HCT116 (cell line): ENCODE data around the gene CCR7. TPM values are rescaled to one million over a fixed set of nuclear protein-coding genes. Genes with fewer than 3 reads are reported as not detected.

ENCODE experiments used
- ATAC-seq: fragments of 200-7000 bp; cut with Tn5 transposase; 2 replicates; pipeline ENCODE4 v1.9.1; 2020; ENCODE audit warnings: mild to moderate bottlenecking, moderate library complexity
- BruUV-seq: library from RNA; stranded (reverse); fragments of 400-500 nt; replicated peaks from 2 replicates; lab custom pipeline; 2021; lab: Mats Ljungman, UMichigan
- CTCF ChIA-PET: fragments of 300-600 bp; sonication (Branson Sonifier 250); formaldehyde crosslinking; loops from one replicate; lab custom pipeline; 2021; ENCODE audit warnings: antibody characterized with exemption; lab: Charles Lee
- POLR2A ChIA-PET: fragments of 300-600, 350-600 bp; sonication (Branson Sonifier 250); formaldehyde crosslinking; loops from one replicate; lab custom pipeline; 2021; ENCODE audit warnings: antibody characterized with exemption; lab: Charles Lee
- RAD21 ChIA-PET, 2 experiments: fragments of 300-600 bp; sonication (Branson Sonifier 250); formaldehyde crosslinking; loops; one replicate each; lab custom pipeline; 2023; ENCODE audit warnings: low total read pairs in 2 of 2; ENCODE audit not compliant: uncharacterized antibody in 2 of 2, unreplicated experiment in 2 of 2, low non-redundant PET in 1 of 2; lab: Charles Lee
- DNase-seq: peaks from one replicate; pipeline ENCODE4 v3.0.0-alpha.2; 2010; ENCODE audit warnings: low read depth, low spot score
- H2AFZ ChIP-seq: fragments of 200-600 bp; shearing (Covaris generic), sonication (generic); 2 replicates; pipeline ENCODE4 v1.6.1; 2017; ENCODE audit warnings: low read depth, mixed run types, mixed read lengths, antibody characterized with exemption, low read length; ENCODE audit not compliant: poor library complexity, severe bottlenecking
- H3K27ac ChIP-seq: 2 replicates; pipeline ENCODE4 v1.5.1; 2012; ENCODE audit warnings: low read depth, low read length
- H3K27me3 ChIP-seq: fragments of 200-600 bp; sonication (generic); 2 replicates; pipeline ENCODE4 v1.6.1; 2016; ENCODE audit warnings: mixed run types, low read length, mixed read lengths; ENCODE audit not compliant: insufficient read depth
- H3K36me3 ChIP-seq, 2 experiments: fragments of 200-500 bp in 1 of 2; fragments of 200-600 bp in 1 of 2; sonication (Bioruptor generic) in 1 of 2; sonication (generic) in 1 of 2; 2 replicates each; pipeline versions ENCODE4 v1.5.1 to v1.6.1; 2014 to 2016; ENCODE audit warnings: low read length in 2 of 2, inconsistent platforms in 1 of 2, mixed read lengths in 1 of 2, mixed run types in 1 of 2; ENCODE audit not compliant: insufficient read depth in 2 of 2, control insufficient read depth in 1 of 2
- H3K4me1 ChIP-seq, 2 experiments: fragments of 200-600 bp in 1 of 2; sonication (generic) in 1 of 2; 2 replicates each; pipeline versions ENCODE4 v1.5.1 to v1.6.1; 2012 to 2017; ENCODE audit warnings: low read length in 2 of 2, inconsistent platforms in 1 of 2, mild to moderate bottlenecking in 1 of 2, mixed read lengths in 1 of 2, mixed run types in 1 of 2, moderate library complexity in 1 of 2; ENCODE audit not compliant: insufficient read depth in 2 of 2, control insufficient read depth in 1 of 2
- H3K4me2 ChIP-seq: fragments of 200-600 bp; sonication (generic); 2 replicates; pipeline ENCODE4 v1.6.1; 2017; ENCODE audit warnings: mixed run types, low read length, mixed read lengths
- H3K4me3 ChIP-seq, 2 experiments: fragments of 200-600 bp in 1 of 2; sonication (generic) in 1 of 2; replicated peaks in 1 of 2; 2 replicates each; pipeline ENCODE4 v1.5.1; 2011 to 2016; ENCODE audit warnings: low read length in 2 of 2, control low read depth in 1 of 2, low read depth in 1 of 2, mild to moderate bottlenecking in 1 of 2, mixed read lengths in 1 of 2, mixed run types in 1 of 2
- H3K79me2 ChIP-seq: fragments of 200-600 bp; sonication (generic); 2 replicates; pipeline ENCODE4 v1.6.1; 2017; ENCODE audit warnings: mild to moderate bottlenecking, mixed run types, low read length, moderate library complexity, mixed read lengths; ENCODE audit not compliant: insufficient read depth
- H3K9ac ChIP-seq: fragments of 200-600 bp; sonication (generic); 2 replicates; pipeline ENCODE4 v1.6.1; 2016; ENCODE audit warnings: low read length, mixed read lengths
- H3K9me2 ChIP-seq: fragments of 200-600 bp; sonication (generic), shearing (Covaris generic); 2 replicates; pipeline ENCODE4 v1.6.1; 2017; ENCODE audit warnings: mixed run types, mild to moderate bottlenecking, moderate library complexity; ENCODE audit not compliant: insufficient read depth
- H3K9me3 ChIP-seq, 2 experiments: fragments of 200-500 bp in 1 of 2; fragments of 200-600 bp in 1 of 2; sonication (Bioruptor generic) in 1 of 2; sonication (generic) in 1 of 2; 2 replicates each; pipeline ENCODE4 v1.6.1; 2014 to 2017; ENCODE audit warnings: low read length in 2 of 2, mixed read lengths in 2 of 2, inconsistent platforms in 1 of 2, low read depth in 1 of 2, mild to moderate bottlenecking in 1 of 2, mixed run types in 1 of 2, moderate library complexity in 1 of 2; ENCODE audit not compliant: control insufficient read depth in 1 of 2, insufficient read depth in 1 of 2
- H4K20me1 ChIP-seq: fragments of 200-600 bp; sonication (generic), shearing (Covaris generic); 2 replicates; pipeline ENCODE4 v1.6.1; 2017; ENCODE audit warnings: mixed run types, mild to moderate bottlenecking, moderate library complexity; ENCODE audit not compliant: insufficient read depth
- CBX3 ChIP-seq: IDR thresholded peaks from 2 replicates; pipeline ENCODE4 v1.6.1; 2012; ENCODE audit warnings: low read depth
- CEBPB ChIP-seq: IDR thresholded peaks from 2 replicates; pipeline ENCODE4 v1.6.1; 2012; ENCODE audit warnings: low read depth
- CTCF ChIP-seq, 3 experiments: fragments of 200-600 bp in 1 of 3; sonication (generic) in 1 of 3; IDR thresholded peaks in 2 of 3; conservative IDR thresholded peaks in 1 of 3; 2 replicates each; pipeline ENCODE4 v1.5.1; 2012 to 2017; ENCODE audit warnings: low read depth in 2 of 3, low read length in 2 of 3, antibody characterized with exemption in 1 of 3, borderline replicate concordance in 1 of 3, control low read depth in 1 of 3, mild to moderate bottlenecking in 1 of 3, mixed read lengths in 1 of 3, mixed run types in 1 of 3, moderate library complexity in 1 of 3; ENCODE audit not compliant: insufficient read depth in 1 of 3
- POLR2AphosphoS5 ChIP-seq: IDR thresholded peaks from 2 replicates; pipeline ENCODE4 v1.6.1; 2011; ENCODE audit warnings: mild to moderate bottlenecking, low read depth, low read length, moderate library complexity
- RAD21 ChIP-seq: IDR thresholded peaks from 2 replicates; pipeline ENCODE4 v1.6.1; 2012; ENCODE audit warnings: low read depth, mild to moderate bottlenecking
- TCF7L2 ChIP-seq: IDR thresholded peaks from 2 replicates; pipeline ENCODE4 v1.7.0; 2011; ENCODE audit warnings: borderline replicate concordance, inconsistent platforms; ENCODE audit not compliant: insufficient read depth, insufficient read length; ENCODE audit errors: extremely low read depth
- intact Hi-C: fragments of 100-400 bp; cut with micrococcal nuclease; formaldehyde crosslinking; loops from 2 replicates; pipeline ENCODE4 v1.10.0; 2022
- total RNA-seq: library from RNA; stranded (reverse); gene quantifications from one replicate; pipeline ENCODE4 v1.2.1, GENCODE V29; 2021; ENCODE audit not compliant: unreplicated experiment
- TF ChIP-seq, protein P1 (sequence below): IDR thresholded peaks from 2 replicates; pipeline ENCODE4 v1.6.1; 2012

The CCR7 gene
- total RNA-seq, 1 experiment from 2014 or later = 0.69 TPM

DNA sequence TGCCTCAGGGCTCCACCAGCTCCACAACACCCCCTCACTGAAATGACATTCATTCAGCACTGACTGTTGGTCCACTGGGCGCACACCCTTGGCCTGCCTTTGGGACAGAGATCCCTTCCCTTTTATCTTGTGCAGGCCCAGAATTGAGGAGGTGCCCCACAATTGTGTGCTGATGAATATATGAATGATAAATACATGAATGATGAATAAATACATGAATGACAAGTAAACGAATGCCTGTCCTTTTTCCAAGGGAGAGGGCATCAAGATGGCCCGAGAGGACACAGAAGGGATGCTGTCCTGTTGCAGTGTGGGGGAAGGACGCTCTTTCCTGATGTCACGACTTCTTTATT lies 5.7 kb downstream of the CCR7 start (continued):
- no peak for TF ChIP-seq TCF7L2
- TF ChIP-seq, protein P1, sequence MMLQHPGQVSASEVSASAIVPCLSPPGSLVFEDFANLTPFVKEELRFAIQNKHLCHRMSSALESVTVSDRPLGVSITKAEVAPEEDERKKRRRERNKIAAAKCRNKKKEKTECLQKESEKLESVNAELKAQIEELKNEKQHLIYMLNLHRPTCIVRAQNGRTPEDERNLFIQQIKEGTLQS = no peak

- no peak overlapping the region for H3K4me2 ChIP-seq
- ATAC-seq = no peak
- no peak for DNase-seq
- H3K9me2 ChIP-seq = no peaks in the 10 kb centered on the region
- ChIA-PET CTCF (interaction anchor here (0.5 to 3.1 kb wide), 8 partner anchors 10 to 353 kb away, joined by 3 to 34 read pairs (median 5); partner anchors contain the start of gene TNS4), POLR2A (no interaction called here), RAD21 (interaction anchor here in 1 of 2 experiments (2.6 kb wide), 1 partner anchor 25 kb away, joined by 14 read pairs; no protein-coding TSS in a partner anchor)
- H4K20me1 ChIP-seq = no peaks in the 10 kb centered on the region
- intact Hi-C loops = no loop called here
- H3K36me3 ChIP-seq = no peaks in the 10 kb centered on the region
- H3K79me2 ChIP-seq = no peaks in the 10 kb centered on the region
- no peak overlapping the region for H2AFZ ChIP-seq
- no peak overlapping the region for H3K27ac ChIP-seq
- BruUV-seq = no TSS peak
- no peak overlapping the region for H3K4me3 ChIP-seq
- no peaks in the 10 kb centered on the region for H3K27me3 ChIP-seq
- peaks cover 10 to 16% of the 10 kb centered on the region in 2 experiments for H3K4me1 ChIP-seq
- no peaks in the 10 kb centered on the region for H3K9me3 ChIP-seq
- no peak for TF ChIP-seq POLR2AphosphoS5
- TF ChIP-seq CEBPB = no peak
- no peak for TF ChIP-seq TCF7L2
- no peak for TF ChIP-seq CTCF (IDR thresholded peaks at IDR 0.05 in 2 of 3, conservative IDR thresholded peaks at IDR 0.05 in 1 of 3; ENCODE audit: borderline replicate concordance in 1 of 3, insufficient read depth in 1 of 3, low read depth in 2 of 3, low read length in 2 of 3)
- no peak for TF ChIP-seq CBX3
- no peak for TF ChIP-seq RAD21
- no peak overlapping the region for H3K9ac ChIP-seq
These were observed 6.2 kb downstream of the CCR7 start for GRCh38 chr17:40558890-40559563.
